Esophagus squamous epithelium (tissue), 4 donors: Measurements from ENCODE around the gene GSAP.

ENCODE experiments used
- POLR2A ChIP-seq, 4 donors: fragments of 450-650 bp; IDR thresholded peaks; one replicate each; pipeline ENCODE4 v1.6.1; 2017; ENCODE audit warnings: antibody characterized with exemption in 4 of 4, mild to moderate bottlenecking in 4 of 4, moderate library complexity in 3 of 4
- TF ChIP-seq, protein P1 (sequence below), 6 experiments: fragments of 450-650 bp in 4 of 6; fragments of 200-600 bp in 2 of 6; sonication (generic) in 2 of 6; IDR thresholded peaks; one replicate each; pipeline ENCODE4 v1.5.1; 2016 to 2019; ENCODE audit warnings: antibody characterized with exemption in 6 of 6, mild to moderate bottlenecking in 4 of 6, moderate library complexity in 4 of 6

DNA sequence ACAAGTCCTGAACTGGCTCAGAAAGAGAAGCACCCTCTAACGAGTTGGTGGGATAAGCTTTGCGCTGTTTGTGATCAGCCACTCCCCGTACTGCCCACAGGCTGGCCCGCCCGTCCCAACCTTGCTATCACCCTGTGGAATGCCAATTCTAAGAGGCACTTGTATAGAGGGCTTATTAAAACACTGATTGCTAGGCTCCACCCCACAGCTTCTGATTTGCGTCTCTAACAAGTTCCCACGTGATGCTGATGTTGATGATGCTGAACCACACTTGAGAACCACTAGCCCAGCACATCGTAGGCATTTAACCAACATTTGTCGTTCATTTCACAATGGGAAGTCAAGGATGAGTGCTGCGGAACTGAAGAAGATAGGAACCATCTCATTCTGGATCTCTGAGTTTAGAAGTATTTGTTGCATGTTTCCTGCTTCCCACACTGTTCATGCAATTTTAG, 12.7 kb upstream of the GSAP start:
- TF ChIP-seq, protein P1, sequence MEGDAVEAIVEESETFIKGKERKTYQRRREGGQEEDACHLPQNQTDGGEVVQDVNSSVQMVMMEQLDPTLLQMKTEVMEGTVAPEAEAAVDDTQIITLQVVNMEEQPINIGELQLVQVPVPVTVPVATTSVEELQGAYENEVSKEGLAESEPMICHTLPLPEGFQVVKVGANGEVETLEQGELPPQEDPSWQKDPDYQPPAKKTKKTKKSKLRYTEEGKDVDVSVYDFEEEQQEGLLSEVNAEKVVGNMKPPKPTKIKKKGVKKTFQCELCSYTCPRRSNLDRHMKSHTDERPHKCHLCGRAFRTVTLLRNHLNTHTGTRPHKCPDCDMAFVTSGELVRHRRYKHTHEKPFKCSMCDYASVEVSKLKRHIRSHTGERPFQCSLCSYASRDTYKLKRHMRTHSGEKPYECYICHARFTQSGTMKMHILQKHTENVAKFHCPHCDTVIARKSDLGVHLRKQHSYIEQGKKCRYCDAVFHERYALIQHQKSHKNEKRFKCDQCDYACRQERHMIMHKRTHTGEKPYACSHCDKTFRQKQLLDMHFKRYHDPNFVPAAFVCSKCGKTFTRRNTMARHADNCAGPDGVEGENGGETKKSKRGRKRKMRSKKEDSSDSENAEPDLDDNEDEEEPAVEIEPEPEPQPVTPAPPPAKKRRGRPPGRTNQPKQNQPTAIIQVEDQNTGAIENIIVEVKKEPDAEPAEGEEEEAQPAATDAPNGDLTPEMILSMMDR (IDR thresholded peaks at IDR 0.05) = no peak
- TF ChIP-seq POLR2A (IDR thresholded peaks at IDR 0.05) = no peak
